Measurements from ENCODE around the gene SLC35B3. TPM values are rescaled to one million over a fixed set of nuclear protein-coding genes. Genes with fewer than 3 reads are reported as not detected.

Gene SLC35B3
- total RNA-seq, 4 donors from 2014 or later, result 5.6 to 13.1 (median 7.7) TPM

DNA sequence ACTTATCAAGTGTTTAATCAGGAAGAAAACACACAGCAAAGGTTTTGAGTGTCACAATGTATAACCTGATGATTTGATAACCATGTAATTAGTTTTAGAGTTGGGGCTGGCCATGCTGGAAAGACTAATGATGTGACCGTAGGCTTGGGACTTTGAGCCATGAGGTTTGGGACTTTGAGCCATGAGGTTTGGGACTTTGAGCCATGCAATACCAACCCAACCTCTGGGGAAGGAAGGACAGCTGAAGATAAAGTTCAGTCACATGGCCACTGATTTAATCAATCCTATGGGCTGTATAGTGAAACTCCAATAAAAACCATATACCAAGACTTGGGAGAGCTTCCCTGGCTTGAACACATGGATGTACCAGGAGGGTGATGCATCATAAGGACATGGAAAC lies 32.8 kb downstream of the SLC35B3 start:
- no peak overlapping the region for H3K4me3 ChIP-seq (ENCODE audit: low read depth, poor library complexity, severe bottlenecking)
- intact Hi-C loops (cut with DNase I; ENCODE audit: low total_unique reads), result no loop called here
- 97 to 100% methylated on average over 1 of the region's 1 CpG for WGBS, 2 donors
- no peak for DNase-seq (ENCODE audit: low spot score in 2 of 2)
- no peak for TF ChIP-seq CTCF (IDR thresholded peaks at IDR 0.05)
- no peak for TF ChIP-seq POLR2A (IDR thresholded peaks at IDR 0.05)

- 88 to 100% methylated on average over 1 of the region's 1 CpG for WGBS, 2 donors
- DNase-seq (ENCODE audit: low spot score in 2 of 2), result no peak
- TF ChIP-seq CTCF (IDR thresholded peaks at IDR 0.05) (no peak), POLR2A (IDR thresholded peaks at IDR 0.05) (no peak)
- no peak overlapping the region for H3K4me3 ChIP-seq (ENCODE audit: low read depth, poor library complexity, severe bottlenecking)
- intact Hi-C loops (cut with DNase I; ENCODE audit: low total_unique reads), result no loop called here
Observed at GRCh38 chr6:8400663-8401062, 34.7 kb downstream of the SLC35B3 start.

- no peak for DNase-seq (ENCODE audit: low spot score in 2 of 2)
- intact Hi-C loops (cut with DNase I; ENCODE audit: low total_unique reads), result no loop called here
- H3K4me3 ChIP-seq (ENCODE audit: low read depth, poor library complexity, severe bottlenecking), result no peak overlapping the region
- 75 to 76% methylated on average over 2 of the region's 2 CpGs for WGBS, 2 donors
- TF ChIP-seq POLR2A (IDR thresholded peaks at IDR 0.05) (no peak), CTCF (IDR thresholded peaks at IDR 0.05) (no peak)
Observed at GRCh38 chr6:8392569-8392968, 42.8 kb downstream of the SLC35B3 start.

GRCh38 chr6:8391934-8392333 lies 43.4 kb downstream of the SLC35B3 start:
- no peak for DNase-seq (ENCODE audit: low spot score in 2 of 2)
- intact Hi-C loops (cut with DNase I; ENCODE audit: low total_unique reads), result no loop called here
- H3K4me3 ChIP-seq (ENCODE audit: low read depth, poor library complexity, severe bottlenecking), result no peak overlapping the region
- TF ChIP-seq CTCF (IDR thresholded peaks at IDR 0.05) (no peak), POLR2A (IDR thresholded peaks at IDR 0.05) (no peak)

- 59 to 61% methylated on average over 4 of the region's 4 CpGs for WGBS, 2 donors
Observed at GRCh38 chr6:8389036-8389818, 46.1 kb downstream of the SLC35B3 start.

More at GRCh38 chr6:8389036-8389818, 46.1 kb downstream of the SLC35B3 start:
- H3K4me3 ChIP-seq (ENCODE audit: low read depth, poor library complexity, severe bottlenecking), result no peak overlapping the region
- intact Hi-C loops (cut with DNase I; ENCODE audit: low total_unique reads), result no loop called here
- TF ChIP-seq POLR2A (IDR thresholded peaks at IDR 0.05) (no peak), CTCF (IDR thresholded peaks at IDR 0.05) (no peak)
- DNase-seq (ENCODE audit: low spot score in 2 of 2), result no peak
